GM19455 (cell line): ENCODE data around the gene FKBP5.
"Not testable (repeated sequence)": the region's sequence is repeated elsewhere in the genome, so short reads cannot be mapped to it uniquely, and the experiment has no call there.

Experiments
- ATAC-seq: cut with Tn5 transposase; IDR thresholded peaks from one replicate; pipeline ENCODE4 v1.9.1; 2021; ENCODE audit not compliant: unreplicated experiment

FKBP5 gene

DNA sequence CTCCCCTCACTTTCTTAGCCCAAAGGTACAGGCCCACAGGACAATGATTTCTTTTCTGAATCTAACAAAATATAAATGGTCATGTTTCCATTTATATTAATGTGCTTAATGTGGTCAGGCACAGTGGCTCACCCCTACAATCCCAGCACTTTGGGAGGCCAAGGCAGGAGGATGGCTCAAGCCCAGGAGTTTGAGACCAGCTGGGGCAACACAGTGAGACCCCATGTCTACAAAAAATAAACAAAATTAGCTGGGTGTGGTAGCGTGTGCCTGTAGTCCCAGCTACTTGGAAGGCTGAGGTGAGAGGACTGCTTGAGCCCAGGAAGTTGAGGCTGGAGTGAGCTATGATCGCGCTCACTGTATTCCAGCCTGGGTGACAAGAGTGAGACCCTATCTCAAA, 98.8 kb downstream of the FKBP5 start:
- ATAC-seq = no peak

DNA sequence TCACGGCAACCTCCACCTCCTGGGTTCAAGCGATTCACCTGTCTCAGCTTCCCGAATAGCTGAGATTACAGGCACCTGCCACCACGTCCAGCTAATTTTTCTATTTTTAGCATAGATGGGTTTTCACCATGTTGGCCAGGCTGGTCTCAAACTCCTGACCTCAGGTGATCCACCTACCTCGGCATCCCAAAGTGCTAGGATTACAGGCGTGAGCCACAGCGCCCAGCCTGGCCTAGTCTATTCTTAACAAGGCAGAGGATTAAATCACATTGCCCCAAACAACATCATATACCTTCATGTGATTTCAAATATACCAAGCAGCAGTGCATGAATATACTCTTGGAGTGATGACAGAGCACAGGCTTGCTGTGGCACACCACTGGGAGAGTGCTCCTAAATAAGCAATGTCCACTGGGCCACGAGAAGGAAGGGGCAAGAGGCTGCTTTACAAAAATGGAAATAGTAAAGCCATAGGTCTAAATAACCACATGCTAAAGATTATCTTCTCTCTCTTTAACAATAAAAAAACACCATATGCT, 99.4 kb downstream of the FKBP5 start:
- ATAC-seq = no peak

GRCh38 chr6:35587167-35587566, 101.5 kb downstream of the FKBP5 start:
- no peak for ATAC-seq

- no peak for ATAC-seq
Measured at GRCh38 chr6:35586542-35586941, 102.2 kb downstream of the FKBP5 start.

- no peak for ATAC-seq
Measured at GRCh38 chr6:35585658-35586057, 103.1 kb downstream of the FKBP5 start.

GRCh38 chr6:35583893-35584688, 104.6 kb downstream of the FKBP5 start:
- no peak for ATAC-seq

GRCh38 chr6:35582315-35582714, 106.4 kb downstream of the FKBP5 start:
- ATAC-seq = no peak

- ATAC-seq = no peak
Measured at GRCh38 chr6:35581633-35582032, 107.1 kb downstream of the FKBP5 start.

- no peak for ATAC-seq
Measured at GRCh38 chr6:35580836-35581235, 107.9 kb downstream of the FKBP5 start.

- ATAC-seq = no peak
Measured at GRCh38 chr6:35576682-35577081, 112.0 kb downstream of the FKBP5 start.

- ATAC-seq = no peak
Measured at GRCh38 chr6:35573495-35574110, 115.1 kb downstream of the FKBP5 start.

GRCh38 chr6:35570885-35571330, 117.8 kb downstream of the FKBP5 start:
- ATAC-seq = not testable (repeated sequence)

- ATAC-seq = no peak
Measured at GRCh38 chr6:35569011-35569461, 119.7 kb downstream of the FKBP5 start.

DNA sequence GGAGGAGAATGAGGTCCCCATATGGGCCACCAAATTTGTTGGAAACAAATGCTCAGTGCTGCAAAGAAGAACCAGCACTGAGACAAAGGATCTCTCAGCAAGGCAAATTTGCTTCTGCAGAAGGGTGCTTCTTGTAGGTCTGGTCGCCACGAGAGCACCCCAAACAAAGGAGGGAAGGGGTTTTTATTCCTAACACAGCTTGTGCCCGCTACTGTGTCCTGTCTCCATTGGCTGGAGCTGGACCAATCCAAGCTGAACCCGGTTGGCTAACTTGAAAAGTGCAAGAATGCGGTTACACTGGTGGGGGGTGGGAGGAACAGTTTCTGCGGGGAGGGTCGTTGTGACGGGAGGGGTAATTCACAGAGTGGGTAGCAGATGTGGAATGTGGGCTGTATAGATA, 121.9 kb downstream of the FKBP5 start:
- ATAC-seq = no peak

GRCh38 chr6:35564733-35565132, 124.0 kb downstream of the FKBP5 start:
- ATAC-seq = no peak

- no peak for ATAC-seq
Measured at GRCh38 chr6:35562060-35562459, 126.7 kb downstream of the FKBP5 start.

DNA sequence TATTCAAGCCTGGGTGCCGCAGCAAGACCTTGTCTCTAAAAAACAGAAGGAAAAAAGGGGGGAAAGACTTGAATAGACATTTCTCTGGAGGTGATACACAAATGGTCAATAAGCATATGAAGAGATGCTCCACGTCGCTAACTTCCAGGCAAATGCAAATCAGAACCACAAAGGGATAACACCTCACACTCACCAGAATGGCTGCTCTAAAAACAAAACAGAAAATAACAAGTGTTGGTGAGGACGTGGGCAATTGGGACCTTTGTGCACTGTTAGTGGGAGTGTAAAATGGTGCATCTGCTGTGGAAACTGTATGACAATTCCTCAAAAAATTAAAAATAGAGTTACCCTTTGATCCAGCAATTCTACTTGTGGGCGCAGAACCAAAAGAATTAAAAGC, 127.6 kb downstream of the FKBP5 start:
- ATAC-seq = no peak

DNA sequence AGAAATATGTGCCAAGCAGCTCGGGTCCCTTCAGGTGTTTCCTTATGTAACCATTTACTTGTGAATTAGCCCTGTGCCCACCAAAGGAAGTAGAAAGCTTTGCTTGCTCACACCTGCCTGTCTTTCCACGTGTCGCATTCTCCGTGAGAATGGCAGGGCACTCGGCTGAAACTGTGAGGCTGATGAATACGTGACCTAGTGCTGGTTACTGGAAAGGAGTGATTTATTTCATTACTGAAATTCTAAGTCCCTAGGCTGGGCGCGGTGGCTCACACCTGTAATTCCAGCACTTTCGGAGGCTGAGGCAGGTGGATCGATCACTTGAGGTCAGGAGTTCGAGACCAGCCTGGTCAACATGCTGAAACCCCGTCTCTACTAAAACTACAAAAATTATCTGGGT, 130.1 kb downstream of the FKBP5 start:
- no peak for ATAC-seq

- no peak for ATAC-seq
Measured at GRCh38 chr6:35557239-35557638, 131.5 kb downstream of the FKBP5 start.

GRCh38 chr6:35554811-35555210, 133.9 kb downstream of the FKBP5 start:
- no peak for ATAC-seq

GRCh38 chr6:35553315-35553714, 135.4 kb downstream of the FKBP5 start:
- ATAC-seq = no peak

- ATAC-seq = no peak
Measured at GRCh38 chr6:35552285-35552917, 136.3 kb downstream of the FKBP5 start.
